ENCODE measurements around the gene THSD7B.
"Not testable (repeated sequence)": the region's sequence is repeated elsewhere in the genome, so short reads cannot be mapped to it uniquely, and the experiment has no call there.

- not testable (repeated sequence) for TF ChIP-seq YY1 (IDR thresholded peaks at IDR 0.05; ENCODE audit: insufficient read depth, insufficient read length); SUZ12 (IDR thresholded peaks at IDR 0.05; ENCODE audit: extremely low read depth, insufficient read depth, insufficient read length)
Observed at GRCh38 chr2:137587834-137588233, 822.5 kb downstream of the THSD7B start.
